ENCODE data around the gene ADGRB2.

ADGRB2 gene

DNA sequence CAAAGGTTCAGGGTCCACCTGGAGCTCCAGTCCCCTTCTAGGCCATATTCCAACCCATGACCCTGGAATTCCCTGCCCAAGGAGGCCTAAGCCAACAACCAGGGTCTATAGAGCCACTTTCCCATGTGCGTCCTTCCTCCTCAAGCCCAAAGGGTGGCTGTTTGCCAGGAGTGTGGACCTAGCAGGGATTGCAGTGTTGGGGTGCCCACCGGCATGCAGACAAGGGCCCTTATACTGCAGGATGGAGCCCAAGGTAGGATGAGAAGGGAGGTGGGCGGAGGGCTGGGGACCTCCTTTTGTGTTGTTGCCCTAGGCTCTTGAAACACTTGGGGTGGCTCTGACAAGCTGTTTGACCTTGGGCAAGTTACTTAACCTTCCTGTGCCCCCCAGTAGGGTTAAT lies 19.7 kb upstream of the ADGRB2 start:
- DNase-seq (ENCODE audit: low read depth, low spot score), result no peak

DNA sequence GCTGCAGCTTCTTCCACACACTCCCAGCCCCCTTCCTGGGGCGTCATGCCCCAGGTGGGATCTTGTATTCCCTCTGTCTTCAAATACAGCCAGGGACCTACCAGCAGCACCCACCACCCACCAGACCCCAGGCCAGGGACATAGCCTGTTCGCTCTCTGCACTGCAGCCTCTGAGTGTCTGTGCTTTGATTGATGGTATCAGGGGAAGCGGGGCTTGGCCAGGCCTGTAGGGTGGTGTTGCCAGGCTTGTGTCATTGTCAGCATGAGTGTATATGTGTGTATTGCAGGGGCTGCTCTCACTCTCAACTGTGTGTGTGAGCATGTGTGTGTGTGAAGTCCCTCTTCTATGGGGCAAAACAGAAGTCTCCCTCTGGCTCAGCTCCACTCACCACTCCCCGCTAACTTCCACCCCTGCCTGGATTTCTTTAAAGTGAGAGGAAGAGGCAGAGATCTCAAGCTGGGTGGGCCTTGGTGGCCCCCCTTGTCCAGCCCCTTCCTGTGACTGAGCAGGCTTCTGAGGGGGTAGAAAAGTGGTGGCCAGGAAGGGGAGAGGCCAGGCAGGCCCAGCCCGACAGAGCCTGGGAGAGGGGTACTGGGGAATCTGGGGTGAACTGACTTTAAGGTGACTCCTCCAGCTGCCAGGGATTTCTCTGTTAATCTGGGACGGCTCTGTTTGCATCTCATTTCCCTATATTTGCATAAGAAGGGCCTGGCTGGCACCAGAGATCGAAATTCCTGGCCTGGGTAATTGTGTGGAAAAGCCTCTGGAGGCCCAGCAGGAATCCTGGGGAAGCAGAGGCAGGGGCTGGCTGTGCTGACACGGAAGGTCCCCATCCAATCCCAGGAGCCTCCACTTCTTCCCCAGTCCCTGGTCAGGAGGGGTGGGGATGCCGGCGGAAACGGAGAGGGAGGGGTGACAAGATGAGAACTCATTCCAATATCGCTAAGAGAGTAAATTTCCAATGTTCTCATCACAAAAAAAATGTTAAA lies 18.6 kb upstream of the ADGRB2 start:
- DNase-seq (ENCODE audit: low read depth, low spot score), result no peak

DNA sequence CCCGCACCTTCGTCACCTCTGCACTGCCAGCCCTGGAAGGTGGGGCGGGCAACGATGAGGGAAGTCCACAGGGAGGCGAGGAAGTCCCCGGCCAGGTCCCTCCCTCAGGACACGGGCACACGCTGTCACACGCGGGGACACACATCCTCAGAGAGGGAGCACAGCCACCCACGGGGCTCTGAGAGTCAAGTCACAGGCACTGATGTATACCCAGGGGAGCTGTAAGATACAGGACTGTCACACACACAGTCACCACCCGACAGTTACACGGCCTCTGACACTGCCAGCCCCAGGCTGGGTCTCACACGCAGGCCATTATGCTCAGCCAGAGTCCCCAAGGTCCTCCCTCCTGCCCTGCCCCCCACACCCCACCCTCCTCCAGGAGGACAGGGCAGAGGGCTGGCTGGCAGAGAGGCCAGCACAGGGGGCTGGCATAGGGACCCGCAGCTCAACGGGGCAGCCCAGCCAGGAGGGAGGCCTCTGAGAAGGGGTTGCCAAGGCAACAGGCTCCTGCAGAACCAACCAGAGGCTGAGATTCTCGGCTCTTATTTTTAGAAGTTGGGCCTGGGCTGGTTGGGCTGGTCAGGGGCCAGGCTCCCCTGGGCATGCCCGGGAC lies 17.7 kb upstream of the ADGRB2 start:
- no peak for DNase-seq (ENCODE audit: low read depth, low spot score)

DNA sequence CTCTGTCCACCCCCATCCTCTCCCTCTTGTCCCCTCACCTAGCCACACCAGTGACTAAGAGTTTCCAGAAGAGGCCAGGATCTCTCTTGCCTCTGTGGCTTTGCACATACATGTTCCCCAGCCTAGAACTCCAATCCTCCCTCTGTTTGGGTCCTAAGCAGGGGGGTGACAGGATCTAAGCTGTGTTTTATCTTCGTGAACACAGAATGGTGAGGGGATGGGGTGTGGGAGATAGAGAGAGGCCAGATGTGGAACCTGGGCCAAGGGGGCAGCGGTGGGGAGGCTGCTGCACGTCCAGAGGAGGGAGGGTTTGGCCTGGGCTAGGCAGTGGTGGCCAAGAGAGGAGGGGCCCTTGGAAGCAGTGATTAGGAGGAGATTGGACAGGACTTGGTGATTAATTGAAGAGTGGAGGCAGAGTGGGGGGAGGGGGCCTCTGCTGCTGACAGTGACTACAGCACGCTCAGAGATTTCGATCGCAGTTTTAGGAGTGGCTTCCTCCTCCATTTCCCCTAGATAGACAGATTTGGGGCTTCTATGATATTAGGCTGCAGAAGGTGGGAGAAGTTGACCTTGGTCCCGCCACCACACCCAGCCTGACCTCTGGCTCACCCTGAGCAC lies 17.1 kb upstream of the ADGRB2 start:
- no peak for DNase-seq (ENCODE audit: low read depth, low spot score)

DNA sequence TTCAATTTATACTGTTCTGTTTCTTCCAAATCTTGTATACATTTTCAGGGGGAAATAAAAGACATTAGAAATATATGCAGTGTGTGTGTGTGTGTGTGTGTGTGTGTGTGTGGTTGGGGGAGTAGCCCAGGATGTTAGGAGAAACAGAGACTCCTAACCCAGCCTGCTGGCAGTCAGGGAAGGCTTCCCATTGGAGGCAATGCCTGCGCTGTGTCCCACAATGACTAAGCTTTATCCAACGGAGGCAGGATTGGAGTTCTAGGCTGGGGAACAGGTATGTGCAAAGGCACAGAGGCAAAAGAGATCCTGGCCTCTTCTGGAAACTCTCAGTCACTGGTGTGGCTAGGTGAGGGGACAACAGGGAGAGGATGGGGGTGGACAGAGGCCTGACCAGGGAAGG lies 16.5 kb upstream of the ADGRB2 start:
- no peak for DNase-seq (ENCODE audit: low read depth, low spot score)

DNA sequence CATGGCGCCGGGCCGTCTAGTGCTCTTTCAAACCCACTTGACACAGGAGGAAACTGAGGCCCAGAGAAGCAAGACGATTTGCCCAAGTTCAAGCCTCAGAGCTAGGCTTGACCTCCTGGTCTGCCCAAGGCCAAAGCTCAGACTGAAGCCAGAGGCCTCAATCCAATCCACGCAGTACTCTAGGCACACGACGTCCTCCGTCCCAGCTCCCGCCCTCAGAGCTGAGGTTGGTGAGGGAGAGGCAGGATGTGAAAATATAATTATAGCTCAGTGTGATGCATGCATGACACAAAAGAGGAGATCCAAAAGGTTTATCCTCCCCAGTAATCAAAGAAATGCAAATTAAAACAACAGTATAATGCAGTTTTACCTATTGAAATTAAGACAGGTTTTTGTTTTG lies 15.5 kb upstream of the ADGRB2 start:
- DNase-seq (ENCODE audit: low read depth, low spot score), result no peak

DNA sequence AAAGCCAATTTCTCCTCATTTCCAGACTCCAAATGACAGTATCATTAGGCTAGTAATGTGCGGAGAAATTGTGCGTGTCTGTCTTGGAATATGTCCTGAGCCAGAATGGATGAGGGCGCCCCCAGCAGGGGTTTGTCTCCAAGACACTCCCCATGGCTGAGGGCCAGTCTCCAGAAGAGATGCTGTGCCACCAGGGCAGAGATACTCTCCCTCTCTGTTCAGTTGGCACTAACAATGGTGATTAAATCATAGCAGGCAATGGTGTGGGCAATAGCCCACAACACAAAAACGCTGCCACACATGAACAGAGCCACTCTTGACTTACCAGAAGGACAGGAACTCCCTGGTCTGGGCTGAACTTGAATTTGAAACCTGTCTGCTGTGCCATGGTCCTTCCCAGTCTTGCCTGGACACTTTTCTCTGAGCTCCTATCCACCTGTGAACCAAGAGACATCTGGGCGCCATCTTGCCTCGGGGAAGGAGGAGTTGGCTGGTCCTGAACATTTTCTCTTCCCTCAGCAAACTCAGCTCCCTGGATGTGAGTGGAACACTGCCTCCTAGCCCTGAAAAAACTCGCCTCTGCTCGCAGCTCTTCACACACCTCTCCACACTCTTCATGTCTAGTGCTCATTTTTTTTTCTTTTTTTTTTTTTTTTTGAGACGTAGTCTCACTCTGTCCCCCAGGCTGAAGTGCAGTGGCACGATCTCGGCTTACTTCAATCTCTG lies 14.8 kb upstream of the ADGRB2 start:
- DNase-seq (ENCODE audit: low read depth, low spot score), result no peak

DNA sequence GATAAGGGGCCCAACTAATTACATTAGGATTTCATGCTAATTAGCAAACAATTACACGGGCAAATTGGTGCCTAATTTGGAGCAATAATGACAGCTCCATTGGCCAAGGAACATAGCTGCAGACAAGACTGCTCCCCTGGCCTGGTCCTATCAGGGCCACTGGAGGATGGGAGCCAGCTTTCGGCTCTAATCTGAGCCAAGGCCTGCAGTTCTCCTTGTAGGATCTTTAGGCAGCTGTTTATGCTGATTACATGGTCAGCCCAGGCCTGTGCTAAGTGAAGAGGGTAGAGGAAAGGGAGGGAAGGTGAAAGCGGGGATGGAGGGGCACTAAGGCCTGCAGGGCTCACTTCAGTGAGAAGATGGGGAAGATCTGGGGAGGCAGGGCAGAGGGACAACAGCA lies 12.4 kb upstream of the ADGRB2 start:
- no peak for DNase-seq (ENCODE audit: low read depth, low spot score)

DNA sequence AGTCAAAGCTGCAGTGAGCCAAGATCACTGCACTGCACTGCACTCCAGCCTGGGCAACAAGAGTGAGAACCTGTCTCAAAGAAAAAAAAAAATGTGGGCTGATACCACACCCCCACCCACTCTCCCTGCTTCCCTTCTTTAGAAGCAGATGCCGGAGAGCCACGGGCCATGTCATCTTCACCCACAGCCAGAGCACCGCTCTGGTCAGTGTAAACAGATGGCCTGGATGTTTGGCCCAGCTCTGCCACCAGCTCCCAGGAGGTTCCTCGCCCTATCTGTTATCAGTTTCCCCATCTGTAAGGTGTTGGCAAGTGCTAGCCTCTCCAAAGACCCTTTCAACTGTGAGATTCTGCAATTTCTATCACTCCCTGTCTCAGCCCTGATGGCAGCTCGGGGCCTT lies 11.9 kb upstream of the ADGRB2 start:
- no peak for DNase-seq (ENCODE audit: low read depth, low spot score)

DNA sequence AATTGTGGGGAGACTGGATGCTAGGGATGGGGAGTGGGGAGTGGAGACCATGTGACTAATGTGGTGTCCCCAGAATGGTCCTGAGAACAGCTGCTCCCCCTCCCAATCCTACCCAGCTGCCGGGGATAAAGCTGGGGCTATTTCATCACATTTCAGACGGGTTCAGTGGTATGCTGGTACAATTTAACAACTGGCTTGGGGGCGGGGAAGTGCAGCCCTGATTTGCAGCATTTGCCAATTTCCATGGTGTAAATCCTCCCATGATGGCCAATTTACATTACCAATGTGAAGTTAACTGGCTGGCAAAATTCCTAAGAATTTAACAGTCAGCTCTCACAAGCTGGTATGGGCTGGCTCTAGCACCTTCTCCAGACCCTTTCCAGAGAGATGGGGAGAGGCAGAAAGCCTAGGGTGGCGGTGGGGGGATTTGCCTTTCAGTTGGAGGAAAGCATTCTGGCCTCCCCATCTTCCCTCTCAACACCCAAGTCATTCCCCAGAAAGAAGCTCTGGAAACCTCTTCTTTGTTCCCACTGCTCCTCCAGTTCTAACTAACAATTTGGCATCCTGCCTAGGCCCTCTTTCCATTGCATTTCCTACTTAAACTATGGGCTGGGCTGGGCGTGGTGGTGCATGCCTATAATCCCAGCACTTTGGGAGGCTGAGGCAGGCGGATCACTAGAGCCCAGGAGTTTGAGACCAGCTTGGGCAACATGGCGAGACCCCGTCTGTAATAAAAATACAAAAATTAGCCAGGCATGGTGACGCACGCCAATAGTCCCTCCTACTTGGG lies 11.3 kb upstream of the ADGRB2 start:
- no peak for DNase-seq (ENCODE audit: low read depth, low spot score)

DNA sequence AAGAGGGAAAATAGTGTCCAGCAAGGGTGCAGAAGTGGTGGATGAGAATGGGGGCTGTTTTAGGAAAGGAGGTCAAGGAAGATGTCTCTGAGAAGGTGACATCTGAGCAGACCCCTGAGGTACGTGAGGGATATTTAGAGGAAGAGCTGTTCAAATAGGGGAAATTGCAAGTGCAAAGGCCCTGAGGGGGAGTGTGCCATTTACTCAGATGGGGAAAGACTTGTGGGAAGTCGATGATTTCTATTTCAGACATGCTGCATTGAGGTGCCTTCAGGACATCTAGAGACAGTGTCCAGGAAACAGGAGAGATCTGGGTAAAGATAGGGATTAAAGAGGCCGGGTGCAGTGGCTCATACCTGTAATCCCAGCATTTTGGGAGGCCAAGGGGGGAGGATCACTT lies 10.4 kb upstream of the ADGRB2 start:
- no peak for DNase-seq (ENCODE audit: low read depth, low spot score)

DNA sequence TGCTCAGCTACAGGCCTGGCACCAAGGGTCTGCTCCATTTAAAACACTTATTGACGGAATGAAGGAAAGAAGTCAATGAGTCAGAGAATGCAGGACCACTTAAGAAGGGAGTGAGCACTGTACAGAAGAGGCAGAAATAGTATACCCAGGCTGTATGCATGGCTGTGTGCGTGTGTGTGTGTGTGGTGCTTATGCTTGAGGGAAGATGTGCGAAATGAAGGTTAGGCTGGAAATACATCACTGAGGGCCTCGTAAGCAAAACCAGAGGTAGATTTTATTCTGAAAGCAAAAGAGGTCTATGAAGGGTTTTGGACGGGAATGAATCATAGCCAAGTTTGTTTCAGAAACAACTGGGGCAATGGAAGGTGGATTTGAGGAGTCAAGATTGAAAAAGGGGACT lies 9.7 kb upstream of the ADGRB2 start:
- no peak for DNase-seq (ENCODE audit: low read depth, low spot score)

DNA sequence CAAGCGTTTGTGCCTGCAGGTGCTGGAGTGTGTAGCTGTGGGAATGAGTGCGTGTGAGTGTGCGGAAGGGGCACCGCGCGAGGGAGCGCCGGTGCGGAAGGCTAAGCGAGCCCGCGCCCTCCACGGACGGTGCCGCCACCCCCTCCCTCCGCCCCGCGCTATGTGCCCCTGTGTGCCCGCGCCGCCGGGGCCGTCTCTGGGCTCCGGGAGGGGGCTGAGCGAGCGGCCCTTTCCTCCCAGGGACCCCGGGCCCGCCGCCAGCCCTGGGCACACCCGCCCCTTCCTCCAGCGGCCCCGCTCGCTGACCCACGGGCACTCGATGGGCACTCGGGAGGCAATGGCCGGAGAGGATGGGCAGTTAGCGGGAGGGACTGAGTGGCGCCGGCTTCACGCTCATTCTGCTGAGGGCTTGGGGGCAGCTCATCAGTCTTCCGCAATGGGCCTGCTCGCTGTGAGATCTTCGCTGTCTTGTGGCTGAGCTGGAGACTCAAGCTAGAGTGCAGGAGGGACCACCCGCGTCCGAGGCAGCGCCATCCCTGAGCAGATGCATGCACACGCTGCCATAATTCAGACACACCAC lies 8.6 kb upstream of the ADGRB2 start:
- DNase-seq (ENCODE audit: low read depth, low spot score), result no peak

DNA sequence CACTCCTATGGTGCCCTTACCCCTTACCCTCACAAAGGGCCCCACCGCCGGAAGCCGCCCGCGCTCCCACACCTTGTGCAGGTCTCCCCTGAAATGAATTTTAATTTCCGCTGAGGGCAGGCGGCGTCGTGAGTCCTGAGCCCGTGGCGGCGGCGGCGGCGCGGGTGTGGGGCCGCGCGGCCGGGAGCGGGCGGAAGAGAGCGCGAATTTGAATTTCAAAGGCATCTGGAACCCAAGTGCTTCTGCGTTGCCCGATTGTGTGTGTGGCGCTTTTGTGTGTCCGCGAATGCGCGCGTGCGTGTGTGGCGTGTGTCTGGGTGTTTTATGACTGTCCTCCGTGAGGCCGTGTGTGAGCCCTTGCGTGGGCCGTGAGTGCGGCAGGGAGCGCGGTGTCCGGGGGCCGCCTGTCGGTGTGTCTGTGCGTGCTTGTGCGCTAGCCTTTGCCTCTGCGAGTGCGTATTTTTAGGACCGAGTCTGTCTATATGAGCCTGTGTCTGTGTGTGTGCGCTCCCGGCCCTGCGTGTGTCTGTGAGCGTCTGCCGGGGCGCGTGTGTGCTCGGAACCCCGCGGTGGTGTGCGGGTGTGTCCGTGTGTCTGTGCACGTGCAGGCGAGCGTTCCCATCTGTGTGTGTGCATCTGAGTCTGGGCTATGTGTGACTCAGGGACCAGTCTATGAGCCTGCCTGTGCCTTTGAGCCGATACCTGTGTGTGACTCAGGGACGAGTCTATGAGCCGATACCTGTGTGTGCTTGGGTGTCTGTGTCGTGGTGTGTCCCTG lies 7.9 kb upstream of the ADGRB2 start:
- peak; percentile 20 for DNase-seq (ENCODE audit: low read depth, low spot score)

DNA sequence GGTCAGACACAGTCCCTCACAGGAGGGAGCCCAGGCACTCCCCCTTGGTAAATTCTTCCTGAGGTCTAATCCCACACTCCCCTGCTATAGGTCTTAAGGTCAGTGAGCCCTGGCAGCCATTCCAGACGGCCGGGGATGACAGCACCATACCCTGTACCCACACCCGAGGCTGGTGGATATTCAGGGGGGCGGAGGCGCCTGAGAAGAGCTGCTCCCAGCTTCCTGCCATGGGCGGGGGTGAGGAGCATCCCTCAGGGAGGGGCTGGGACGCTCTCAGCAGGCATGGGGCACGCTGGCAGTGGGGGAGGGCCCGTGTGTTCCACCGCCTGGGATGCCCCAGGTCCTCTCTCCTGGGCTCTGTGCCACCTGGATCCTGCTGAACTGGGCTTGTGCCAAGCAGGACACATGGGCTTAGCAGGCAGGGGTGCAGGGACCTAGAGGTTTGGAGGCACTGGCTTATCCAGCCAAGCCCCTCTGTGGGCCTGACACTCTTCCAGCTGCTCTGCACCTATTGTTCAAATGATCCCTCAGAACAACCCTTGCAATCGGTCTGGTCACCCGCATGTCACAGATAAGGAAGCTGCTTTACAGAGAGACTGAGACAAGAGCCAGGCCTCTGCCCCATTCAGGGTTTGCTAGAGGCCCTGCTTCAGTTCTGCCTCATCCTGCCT lies 5.7 kb upstream of the ADGRB2 start:
- no peak for DNase-seq (ENCODE audit: low read depth, low spot score)

DNA sequence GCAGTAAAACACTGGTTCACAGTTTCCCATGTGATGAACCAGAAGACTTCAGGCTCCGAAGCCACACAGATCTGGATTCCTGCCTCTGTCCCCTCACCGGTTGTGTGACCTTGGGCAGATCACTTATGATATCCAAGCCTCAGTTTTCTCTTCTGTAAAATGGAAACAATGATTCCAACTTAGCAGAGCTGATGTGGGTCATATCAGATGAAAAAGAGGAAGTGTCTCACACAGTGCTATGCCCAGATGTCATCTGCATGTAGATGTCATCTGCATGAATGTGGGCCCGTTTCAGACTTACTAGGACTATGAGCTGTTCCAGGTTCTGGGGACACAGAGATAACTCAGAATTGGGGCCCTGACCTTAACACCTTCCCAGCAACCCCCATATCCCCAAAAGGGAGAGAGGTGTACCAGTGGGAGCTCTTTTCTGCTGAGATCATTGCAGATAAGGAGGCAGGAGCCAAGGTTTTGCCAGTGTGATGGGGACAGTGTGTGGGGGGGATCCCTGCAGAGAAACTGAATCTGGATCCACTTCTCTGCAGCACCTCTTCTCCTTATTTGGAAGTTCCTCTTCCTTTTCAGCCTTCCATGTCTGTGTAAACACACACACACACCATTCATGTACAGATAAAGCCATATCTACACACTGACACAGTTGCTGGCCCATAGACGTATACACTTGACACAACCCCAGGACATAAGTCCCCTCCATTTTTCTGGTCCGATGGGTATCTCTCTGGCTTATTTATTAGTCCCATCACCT lies 5.0 kb upstream of the ADGRB2 start:
- DNase-seq (ENCODE audit: low read depth, low spot score), result no peak

DNA sequence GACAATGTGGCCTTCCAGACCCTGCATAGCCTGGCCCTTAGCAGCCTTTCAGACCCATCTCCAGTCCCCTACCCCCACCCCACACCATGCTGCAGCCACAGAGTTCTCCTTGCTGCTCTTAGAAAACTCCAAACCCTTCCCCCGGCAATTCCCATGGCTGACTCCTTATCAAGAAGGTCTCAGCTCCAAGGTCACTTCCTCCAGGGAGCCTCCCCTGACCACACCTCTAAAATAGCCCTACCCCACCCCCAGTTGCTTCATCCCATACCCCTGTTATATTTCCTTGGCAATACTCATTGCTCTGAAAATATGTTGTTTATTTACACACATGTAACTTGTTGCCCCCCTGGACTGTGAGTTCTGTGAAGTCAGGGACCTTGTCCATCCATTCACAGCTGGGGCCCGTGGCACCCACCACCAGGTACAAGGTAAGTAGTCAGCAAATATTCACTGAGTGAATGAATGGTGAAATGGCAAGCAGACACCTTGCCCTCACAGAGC lies 4.3 kb upstream of the ADGRB2 start:
- DNase-seq (ENCODE audit: low read depth, low spot score), result no peak

DNA sequence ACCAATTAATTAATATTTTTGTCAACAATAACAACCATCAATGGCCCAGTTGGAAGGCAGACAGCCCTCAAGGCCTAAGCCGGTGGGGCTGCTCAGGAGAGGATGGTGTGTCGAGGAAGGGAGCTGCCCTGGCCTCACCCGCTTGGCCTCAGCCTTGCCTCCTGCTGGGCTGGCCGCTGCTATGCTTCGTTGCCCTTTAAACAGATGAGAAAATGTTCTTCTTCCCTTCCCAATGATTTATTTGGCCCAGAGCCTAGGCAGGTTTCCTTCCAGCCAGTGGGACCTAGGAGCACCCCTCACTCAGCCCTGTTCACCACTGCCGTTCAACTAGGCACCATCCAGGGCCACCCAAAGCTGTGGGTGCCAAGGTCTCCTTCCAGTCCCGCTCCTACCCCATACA lies 3.1 kb upstream of the ADGRB2 start:
- no peak for DNase-seq (ENCODE audit: low read depth, low spot score)

DNA sequence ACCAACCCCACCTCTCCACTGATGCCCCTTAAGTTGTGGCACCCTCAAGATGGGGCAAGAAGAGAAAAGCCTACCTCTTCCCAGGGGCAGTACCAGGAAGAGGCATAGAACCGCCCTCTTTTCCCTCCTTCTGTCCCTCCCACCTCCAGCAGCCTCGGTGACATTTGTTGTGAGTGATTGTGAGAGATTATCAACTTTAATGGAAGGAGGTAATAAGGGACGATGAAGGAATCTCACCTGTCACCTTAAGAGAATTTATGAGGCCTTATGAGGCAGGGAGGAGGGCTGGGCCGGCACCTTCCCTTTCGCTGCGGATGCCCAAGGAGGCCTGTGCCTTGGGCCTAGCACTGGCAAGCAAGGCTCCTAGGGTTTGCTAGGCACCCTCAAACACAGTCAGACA lies 1.4 kb upstream of the ADGRB2 start:
- DNase-seq (ENCODE audit: low read depth, low spot score), result no peak
